SK-N-SH (cell line): ENCODE measurements around the gene AGFG2. TPM values are rescaled to one million over a fixed set of nuclear protein-coding genes. Genes with fewer than 3 reads are reported as not detected.

Experiments used
- CTCF ChIA-PET: fragments of 300-600, 350-600 bp; formaldehyde crosslinking; extraction: SDS; loops from one replicate; lab custom pipeline; 2021; lab: Yijun Ruan, JAX
- POLR2A ChIA-PET: fragments of 350-600 bp; sonication (Branson Sonifier 250); formaldehyde crosslinking; extraction: SDS; loops from one replicate; lab custom pipeline; 2020; ENCODE audit warnings: antibody characterized with exemption, inconsistent platforms; lab: Yijun Ruan, JAX
- DNase-seq: peaks from one replicate; pipeline ENCODE4 v3.0.0; 2012
- H2AFZ ChIP-seq: fragments of 200-600 bp; sonication (generic); 2 replicates; pipeline ENCODE4 v1.8.1; 2016; ENCODE audit warnings: antibody characterized with exemption, mild to moderate bottlenecking, low read depth
- H3F3A ChIP-seq: fragments of 200-600 bp; sonication (generic); replicated peaks from 2 replicates; pipeline ENCODE3; 2016; ENCODE audit warnings: antibody characterized with exemption, mild to moderate bottlenecking; ENCODE audit not compliant: insufficient read depth
- H3K27ac ChIP-seq, 2 experiments: fragments of 200-500 bp in 1 of 2; fragments of 200-600 bp in 1 of 2; sonication (Bioruptor generic) in 1 of 2; sonication (generic), shearing (Covaris generic) in 1 of 2; 2 replicates each; pipeline versions ENCODE4 v1.5.1 to v1.6.1; 2014 to 2016; ENCODE audit warnings: low read depth in 2 of 2, inconsistent platforms in 1 of 2, low read length in 1 of 2, mild to moderate bottlenecking in 1 of 2, mixed read lengths in 1 of 2
- H3K27me3 ChIP-seq: fragments of 200-600 bp; sonication (generic), shearing (Covaris generic); 2 replicates; pipeline ENCODE4 v1.6.1; 2016; ENCODE audit warnings: mixed run types; ENCODE audit not compliant: insufficient read depth
- H3K36me3 ChIP-seq, 2 experiments: fragments of 200-500 bp in 1 of 2; fragments of 200-600 bp in 1 of 2; sonication (Bioruptor generic) in 1 of 2; sonication (generic) in 1 of 2; replicated peaks in 1 of 2; 2 replicates each; pipeline versions ENCODE3 to v1.5.1; 2014 to 2016; ENCODE audit warnings: low read length in 1 of 2, mild to moderate bottlenecking in 1 of 2; ENCODE audit not compliant: insufficient read depth in 2 of 2, control insufficient read depth in 1 of 2
- H3K4me1 ChIP-seq, 2 experiments: fragments of 200-500 bp in 1 of 2; fragments of 200-600 bp in 1 of 2; sonication (Bioruptor generic) in 1 of 2; sonication (generic), shearing (Covaris generic) in 1 of 2; 2 replicates each; pipeline versions ENCODE4 v1.5.1 to v1.6.1; 2014 to 2016; ENCODE audit warnings: low read depth in 1 of 2, low read length in 1 of 2, mixed run types in 1 of 2; ENCODE audit not compliant: insufficient read depth in 2 of 2, control insufficient read depth in 1 of 2
- H3K4me2 ChIP-seq: fragments of 200-600 bp; sonication (generic), shearing (Covaris generic); 2 replicates; pipeline ENCODE4 v1.6.1; 2017; ENCODE audit warnings: mixed run types
- H3K4me3 ChIP-seq, 2 experiments: fragments of 200-500 bp in 1 of 2; fragments of 200-600 bp in 1 of 2; sonication (Bioruptor generic) in 1 of 2; sonication (generic), shearing (Covaris generic) in 1 of 2; 2 replicates each; pipeline versions ENCODE4 v1.5.1 to v1.8.1; 2014 to 2016; ENCODE audit warnings: low read depth in 2 of 2, inconsistent platforms in 1 of 2, low read length in 1 of 2, mild to moderate bottlenecking in 1 of 2, mixed read lengths in 1 of 2, moderate library complexity in 1 of 2
- H3K79me2 ChIP-seq: fragments of 200-600 bp; sonication (generic); 2 replicates; pipeline ENCODE4 v1.8.1; 2017; ENCODE audit warnings: mild to moderate bottlenecking; ENCODE audit not compliant: insufficient read depth
- H3K9ac ChIP-seq: fragments of 200-600 bp; sonication (generic); 2 replicates; pipeline ENCODE4 v1.6.1; 2017; ENCODE audit warnings: mixed run types
- H3K9me2 ChIP-seq: fragments of 200-600 bp; sonication (generic); 2 replicates; pipeline ENCODE4 v1.6.1; 2017; ENCODE audit warnings: mixed run types
- H3K9me3 ChIP-seq: fragments of 200-600 bp; sonication (generic); 2 replicates; pipeline ENCODE4 v1.6.1; 2017; ENCODE audit warnings: mixed run types, mild to moderate bottlenecking, moderate library complexity
- H4K20me1 ChIP-seq: fragments of 200-600 bp; sonication (generic); 2 replicates; pipeline ENCODE4 v1.6.1; 2017; ENCODE audit warnings: mild to moderate bottlenecking, mixed run types; ENCODE audit not compliant: insufficient read depth
- CTCF ChIP-seq: fragments of 200-600 bp; sonication (generic); IDR thresholded peaks from 2 replicates; pipeline ENCODE4 v1.6.1; 2017; ENCODE audit warnings: antibody characterized with exemption, mild to moderate bottlenecking, moderate library complexity
- EP300 ChIP-seq, 2 experiments: IDR thresholded peaks; 2 replicates each; pipeline versions ENCODE4 v1.4.0 to v1.6.1; 2012; ENCODE audit warnings: borderline replicate concordance in 1 of 2, low read depth in 1 of 2, low read length in 1 of 2
- EZH2phosphoT487 ChIP-seq: fragments of 200-600 bp; sonication (generic); IDR thresholded peaks from 2 replicates; pipeline ENCODE4 v1.6.1; 2017; ENCODE audit warnings: low read depth, mixed run types, mild to moderate bottlenecking, antibody characterized with exemption, moderate library complexity, borderline replicate concordance
- FOSL2 ChIP-seq: IDR thresholded peaks from 2 replicates; pipeline ENCODE4 v1.4.0; 2012; ENCODE audit warnings: low read depth, mild to moderate bottlenecking, moderate library complexity, borderline replicate concordance
- FOXJ3 ChIP-seq: sonication (generic); formaldehyde crosslinking; IDR thresholded peaks from 2 replicates; pipeline ENCODE4 v1.5.1; 2020; ENCODE audit warnings: mild to moderate bottlenecking, missing genetic modification reagents
- FOXM1 ChIP-seq: IDR thresholded peaks from 2 replicates; pipeline ENCODE4 v1.4.0; 2012; ENCODE audit warnings: low read depth, mild to moderate bottlenecking
- GABPA ChIP-seq: IDR thresholded peaks from 2 replicates; pipeline ENCODE4 v1.4.0; 2012; ENCODE audit warnings: low read depth, mild to moderate bottlenecking
- JUND ChIP-seq: IDR thresholded peaks from 2 replicates; pipeline ENCODE4 v1.4.0; 2012
- MAX ChIP-seq: IDR thresholded peaks from 2 replicates; pipeline ENCODE4 v1.4.0; 2012; ENCODE audit warnings: low read depth
- MXI1 ChIP-seq: IDR thresholded peaks from 2 replicates; pipeline ENCODE4 v1.6.1; 2012; ENCODE audit warnings: mild to moderate bottlenecking, low read depth, low read length, improper control_type of control experiment
- NFIC ChIP-seq: IDR thresholded peaks from 2 replicates; pipeline ENCODE4 v1.4.0; 2012; ENCODE audit warnings: borderline replicate concordance
- RAD21 ChIP-seq: IDR thresholded peaks from 2 replicates; pipeline ENCODE4 v1.6.1; 2012; ENCODE audit warnings: mild to moderate bottlenecking, low read length
- RFX5 ChIP-seq: IDR thresholded peaks from 2 replicates; pipeline ENCODE4 v1.6.1; 2012; ENCODE audit warnings: mild to moderate bottlenecking, improper control_type of control experiment, low read length
- SIN3A ChIP-seq: IDR thresholded peaks from 2 replicates; pipeline ENCODE4 v1.6.1; 2012; ENCODE audit warnings: low read depth, mild to moderate bottlenecking, low read length, moderate library complexity, borderline replicate concordance
- TAF1 ChIP-seq: IDR thresholded peaks from 2 replicates; pipeline ENCODE4 v1.6.1; 2012; ENCODE audit warnings: low read depth, mild to moderate bottlenecking, low read length, moderate library complexity, borderline replicate concordance
- TCF12 ChIP-seq: IDR thresholded peaks from 2 replicates; pipeline ENCODE4 v1.4.0; 2012
- TEAD4 ChIP-seq: IDR thresholded peaks from 2 replicates; pipeline ENCODE4 v1.4.0; 2012; ENCODE audit warnings: mild to moderate bottlenecking, borderline replicate concordance; ENCODE audit not compliant: insufficient read depth
- USF1 ChIP-seq: IDR thresholded peaks from 2 replicates; pipeline ENCODE4 v1.4.0; 2012; ENCODE audit warnings: low read depth, borderline replicate concordance
- YY1 ChIP-seq: IDR thresholded peaks from 2 replicates; pipeline ENCODE4 v1.4.0; 2012; ENCODE audit warnings: low read depth, mild to moderate bottlenecking
- WGBS: methylation state at CpG from one replicate; pipeline ENCODE4 v1.1.6; 2017; ENCODE audit warnings: low lambda C conversion rate; 5-methylcytosine and 5-hydroxymethylcytosine counted together
- polyA plus RNA-seq, 3 experiments: library from polyadenylated mRNA; depleted of rRNA; stranded (reverse); fragments of >200 nt; gene quantifications; 2 replicates each; pipeline ENCODE4 v1.2.3, GENCODE V29; 2012

The AGFG2 gene
- polyA plus RNA-seq, 1 of the 3 experiments (the other 2 are of a cell fraction) = 23.1 TPM

- Histone ChIP-seq H3F3A (peaks cover 6% of the 10 kb centered on the region), H3K9me3 (no peaks in the 10 kb centered on the region), H3K9me2 (no peaks in the 10 kb centered on the region), H3K4me2 (no peak overlapping the region), H3K27me3 (no peaks in the 10 kb centered on the region), H3K27ac (no peak overlapping the region), H3K36me3 (no peaks in the 10 kb centered on the region), H4K20me1 (no peaks in the 10 kb centered on the region), H2AFZ (no peak overlapping the region), H3K4me3 (no peak overlapping the region), H3K4me1 (peaks cover 12 to 18% of the 10 kb centered on the region in 2 experiments; a peak in 3 of 4 replicates), H3K9ac (no peak overlapping the region), H3K79me2 (no peaks in the 10 kb centered on the region)
- no peak for TF ChIP-seq MXI1
- TF ChIP-seq SIN3A = no peak
- no peak for TF ChIP-seq TEAD4
- no peak for TF ChIP-seq YY1
- TF ChIP-seq FOXJ3 (CRISPR knock-in tag) = no peak
- no peak for TF ChIP-seq EZH2phosphoT487
- no peak for TF ChIP-seq EP300 (IDR thresholded peaks at IDR 0.05; ENCODE audit: borderline replicate concordance in 1 of 2, low read depth in 1 of 2, low read length in 1 of 2)
- no peak for TF ChIP-seq USF1
- no peak for TF ChIP-seq TAF1
- no peak for TF ChIP-seq FOXM1
- TF ChIP-seq FOSL2 = no peak
- TF ChIP-seq NFIC = no peak
- TF ChIP-seq GABPA = no peak
- TF ChIP-seq JUND = no peak
- TF ChIP-seq MAX = no peak
- TF ChIP-seq CTCF = no peak
- no peak for TF ChIP-seq RFX5
- no peak for TF ChIP-seq TCF12
- no peak for TF ChIP-seq RAD21
- ChIA-PET POLR2A (no interaction called here), CTCF (interaction anchor here (0.7 to 2.9 kb wide), 4 partner anchors 34 to 68 kb away, joined by 3 to 17 read pairs (median 3); partner anchors contain the start of gene NYAP1)
- WGBS = 92% methylated on average over 2 of the region's 2 CpGs
- no peak for DNase-seq
These were observed 21.7 kb upstream of the AGFG2 start for GRCh38 chr7:100517305-100517704.
